GM19238 (cell line): ENCODE measurements around the gene TBC1D22A.

Experiments
- DNase-seq: peaks from one replicate; pipeline ENCODE4 v3.0.0; 2011; ENCODE audit warnings: low spot score; ENCODE audit not compliant: insufficient read length

TBC1D22A gene

GRCh38 chr22:47029244-47030074 lies 267.0 kb downstream of the TBC1D22A start:
- no peak for DNase-seq

- DNase-seq, result no peak
Measured at GRCh38 chr22:47030143-47030661, 267.8 kb downstream of the TBC1D22A start.

DNA sequence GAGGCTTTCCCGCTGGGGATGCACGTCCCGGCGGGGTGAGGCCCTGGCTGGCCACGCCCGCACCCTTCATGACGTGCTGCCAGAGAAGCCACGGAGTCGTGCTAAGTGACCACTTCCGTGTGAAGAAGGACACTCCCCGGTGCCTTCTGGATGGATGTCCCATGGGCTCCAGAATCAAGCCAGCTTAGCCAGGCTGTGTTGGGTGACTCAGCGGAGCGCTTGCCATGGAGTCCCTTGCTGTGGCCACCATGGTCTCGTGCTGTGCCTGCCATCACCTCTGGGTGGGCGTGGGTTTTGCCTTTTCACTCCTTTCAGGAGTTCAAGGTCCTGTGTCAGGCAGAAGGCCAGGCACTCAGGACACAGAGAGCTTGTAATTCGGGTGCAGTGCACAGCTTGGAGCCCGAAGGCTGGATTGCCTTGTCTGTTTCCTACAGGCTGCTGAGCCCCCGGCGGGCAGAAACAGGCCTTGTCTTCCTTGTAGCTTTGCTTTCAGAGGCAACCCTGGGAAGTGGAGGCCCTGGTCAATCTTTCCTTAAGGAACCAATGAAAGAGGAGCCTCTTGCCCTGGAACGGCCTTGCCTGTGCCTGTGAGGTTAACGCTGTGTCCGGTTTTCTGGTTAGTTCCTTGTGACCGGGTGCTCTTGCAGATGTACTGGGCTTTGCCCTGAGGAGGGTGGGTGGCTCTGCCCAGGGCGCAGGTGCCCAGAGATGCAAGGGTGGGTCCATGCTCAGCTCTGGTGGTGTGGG lies 268.6 kb downstream of the TBC1D22A start:
- no peak for DNase-seq

DNA sequence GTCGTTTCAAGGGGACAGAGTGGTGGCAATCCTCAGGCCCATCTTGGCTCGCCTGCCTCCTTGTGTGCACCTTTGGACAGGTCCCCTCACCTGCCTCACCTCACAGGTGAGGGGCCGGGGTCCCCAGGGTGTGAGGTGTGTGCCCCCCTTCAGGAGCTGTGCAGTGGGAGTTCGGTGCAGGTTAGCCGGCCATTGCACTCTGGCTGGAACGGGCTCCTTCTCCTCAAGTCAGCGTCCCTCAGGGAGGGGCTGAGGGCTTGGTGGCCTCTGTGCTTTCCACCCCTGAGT lies 269.1 kb downstream of the TBC1D22A start:
- no peak for DNase-seq

DNA sequence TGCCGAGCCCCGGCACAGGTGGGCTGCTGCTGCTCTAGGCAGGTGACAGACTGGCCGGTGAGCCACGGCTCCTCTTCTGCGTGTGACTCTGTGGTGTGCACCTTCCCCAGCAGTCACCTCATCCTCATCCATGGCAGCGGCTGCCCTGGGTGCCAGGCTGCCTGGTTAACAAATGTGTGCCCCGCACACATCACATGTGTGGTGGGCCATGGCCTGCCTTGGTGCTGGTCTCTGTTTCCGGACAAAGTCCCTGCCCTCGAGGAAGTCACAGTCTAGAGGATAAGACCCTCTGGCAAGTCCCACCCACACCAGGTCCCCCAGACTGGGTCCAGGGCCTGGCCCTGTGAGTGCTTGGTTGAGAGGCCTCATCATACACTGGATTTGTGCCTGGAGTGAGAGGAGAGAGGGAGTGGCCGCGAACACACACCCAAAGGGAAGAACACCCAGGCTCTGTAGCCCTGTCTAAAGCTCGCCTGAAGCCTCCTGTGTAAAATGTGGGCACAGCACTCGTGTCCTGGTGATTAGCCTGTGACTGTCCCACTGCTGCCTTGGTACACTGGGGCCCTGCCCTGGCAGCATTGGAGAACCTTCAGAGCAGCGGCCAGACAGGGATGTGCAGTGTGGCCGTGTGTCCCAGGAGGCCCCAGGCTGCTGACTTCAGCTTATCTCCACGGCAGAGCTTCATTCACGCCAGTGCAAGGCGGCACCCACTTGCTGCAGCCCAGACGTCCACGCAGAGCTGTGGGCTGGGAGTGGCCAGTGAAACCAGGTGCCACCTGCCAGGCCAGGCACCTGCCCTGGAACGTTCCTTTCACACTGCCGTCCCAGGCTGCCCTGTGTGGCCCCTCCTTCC lies 269.9 kb downstream of the TBC1D22A start:
- DNase-seq, result no peak

- DNase-seq, result no peak
Measured at GRCh38 chr22:47032956-47033647, 270.7 kb downstream of the TBC1D22A start.

- DNase-seq, result no peak
Measured at GRCh38 chr22:47033648-47034000, 271.2 kb downstream of the TBC1D22A start.

DNA sequence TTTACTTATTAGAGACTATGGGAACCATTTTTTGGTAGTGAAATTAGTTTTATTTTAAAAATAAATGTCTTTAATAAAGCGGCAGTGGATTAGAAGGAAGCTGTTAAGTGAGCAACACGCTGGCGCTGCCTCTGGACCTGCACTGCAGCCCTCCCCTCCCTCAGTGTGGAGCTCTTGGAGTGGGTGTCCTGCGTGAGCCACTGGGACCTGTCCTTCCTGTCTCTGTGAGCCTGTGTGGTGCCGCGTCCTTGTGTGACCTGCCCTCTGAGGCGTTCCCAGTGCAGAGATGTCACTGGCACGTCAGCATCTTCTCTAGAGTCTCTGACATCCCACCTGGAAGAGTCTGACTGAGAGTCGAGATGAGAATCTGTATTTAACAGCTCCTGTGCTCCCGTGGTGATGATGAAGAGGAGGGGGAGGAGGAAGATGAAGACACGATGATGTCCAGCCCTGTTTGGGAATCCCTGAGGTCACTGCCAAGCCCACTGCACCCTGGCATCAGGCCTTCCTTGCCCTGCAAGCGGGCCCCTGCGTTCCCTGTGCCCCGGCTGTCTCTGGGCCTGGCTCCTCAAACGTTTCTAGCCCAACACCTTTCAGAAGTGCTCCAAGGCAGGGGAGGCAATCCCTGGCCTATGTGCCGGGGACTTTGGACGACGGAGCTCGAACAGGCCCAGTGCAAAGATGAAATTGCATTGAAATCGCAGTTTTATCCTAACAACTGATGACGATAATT lies 271.8 kb downstream of the TBC1D22A start:
- DNase-seq, result no peak

GRCh38 chr22:47034905-47035419 lies 272.5 kb downstream of the TBC1D22A start:
- no peak for DNase-seq

DNA sequence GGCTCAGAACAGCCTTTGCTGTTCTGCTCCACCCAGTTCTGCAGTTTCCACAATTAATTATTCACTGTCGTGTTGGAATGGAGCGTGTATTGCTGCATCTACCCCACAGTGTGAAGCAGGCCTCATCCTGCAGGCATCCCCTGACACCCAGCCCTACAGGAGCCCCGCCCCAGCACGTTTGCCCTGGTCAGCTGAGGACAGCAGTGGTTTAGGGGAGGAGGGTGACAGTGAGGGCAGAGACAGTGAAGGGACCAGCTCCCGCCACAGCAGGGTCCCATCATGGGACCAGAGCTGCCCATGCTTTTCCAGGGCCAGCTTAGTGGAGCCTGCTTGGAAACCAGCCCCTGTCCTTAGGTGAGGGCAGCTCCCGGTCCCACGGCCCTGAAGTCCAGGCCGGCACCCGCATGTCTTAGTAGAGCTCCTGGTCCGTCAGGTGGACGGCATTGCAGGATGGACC lies 273.0 kb downstream of the TBC1D22A start:
- DNase-seq, result no peak

DNA sequence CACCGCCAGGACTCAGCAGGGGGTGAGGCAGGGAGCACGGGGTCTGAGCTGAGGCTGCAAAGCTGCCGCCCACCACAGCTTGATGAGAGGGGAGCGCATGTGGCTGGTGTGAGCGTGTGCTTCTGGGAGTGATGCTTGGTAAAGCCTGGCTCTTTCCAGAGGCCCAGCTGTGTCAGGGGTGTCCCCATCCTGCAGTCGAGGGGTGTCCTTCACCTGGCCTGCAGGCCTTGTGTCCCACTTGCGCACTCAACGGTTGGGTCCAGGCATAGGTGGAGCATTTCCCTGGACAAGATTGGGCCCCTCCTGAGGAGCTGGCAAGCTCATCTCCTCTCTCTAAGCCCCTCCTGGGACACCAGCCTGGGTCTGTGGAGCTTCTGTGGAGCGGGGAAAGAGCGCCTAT lies 273.9 kb downstream of the TBC1D22A start:
- no peak for DNase-seq

DNA sequence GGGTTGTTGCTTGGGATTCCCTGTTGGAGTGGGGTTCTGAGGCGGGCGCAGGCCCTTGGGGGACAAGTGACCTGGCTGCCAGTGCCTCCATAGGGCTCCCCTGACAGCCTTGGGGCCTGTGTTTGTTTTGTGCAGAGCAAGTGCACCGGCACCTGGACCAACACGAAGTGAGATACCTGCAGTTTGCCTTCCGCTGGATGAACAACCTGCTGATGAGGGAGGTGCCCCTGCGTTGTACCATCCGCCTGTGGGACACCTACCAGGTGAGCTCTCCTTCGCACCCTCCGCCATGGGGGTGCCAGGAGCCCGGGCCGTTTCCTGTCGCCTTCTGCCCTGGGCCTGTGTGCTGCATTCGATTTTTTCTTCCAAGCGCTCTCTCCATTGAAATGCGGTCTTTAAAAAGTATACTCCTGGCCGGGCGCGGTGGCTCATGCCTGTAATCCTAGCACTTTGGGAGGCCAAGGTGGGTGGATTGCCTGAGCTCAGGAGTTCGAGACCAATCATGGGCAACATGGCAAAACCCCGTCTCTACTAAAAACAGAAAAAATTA lies 274.6 kb downstream of the TBC1D22A start:
- DNase-seq, result no peak

DNA sequence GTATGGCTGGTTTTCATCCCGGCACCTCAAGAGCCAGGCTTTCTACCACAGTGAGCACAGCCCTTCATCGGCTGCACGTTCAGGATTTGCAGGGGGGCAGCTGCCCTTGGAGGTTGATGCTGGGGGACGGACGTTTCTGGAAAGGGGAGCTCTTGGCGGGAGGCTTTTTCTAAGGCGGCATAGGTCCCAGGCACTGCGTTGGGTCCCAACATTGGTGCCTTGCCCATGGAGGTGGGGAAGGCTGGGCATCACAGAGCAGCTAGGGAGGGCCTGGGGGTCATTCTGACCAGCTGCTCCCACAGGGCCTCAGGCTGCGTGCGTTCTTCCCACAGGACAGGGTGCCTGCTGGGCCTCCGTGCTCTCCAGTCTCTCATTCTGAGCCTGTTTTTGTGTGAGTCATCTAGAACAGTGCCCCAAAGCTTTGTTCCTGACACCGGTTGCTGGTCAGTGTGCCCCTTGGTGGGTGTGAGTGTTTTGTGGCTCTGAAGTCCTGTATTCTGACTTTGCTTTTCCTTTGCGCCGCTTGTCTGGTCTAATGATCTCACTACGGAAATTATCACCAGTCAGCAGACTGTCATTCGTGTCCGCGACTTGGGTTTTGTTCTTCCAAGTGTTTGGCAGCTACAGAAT lies 275.9 kb downstream of the TBC1D22A start:
- no peak for DNase-seq

GRCh38 chr22:47039356-47039755 lies 276.9 kb downstream of the TBC1D22A start:
- no peak for DNase-seq

DNA sequence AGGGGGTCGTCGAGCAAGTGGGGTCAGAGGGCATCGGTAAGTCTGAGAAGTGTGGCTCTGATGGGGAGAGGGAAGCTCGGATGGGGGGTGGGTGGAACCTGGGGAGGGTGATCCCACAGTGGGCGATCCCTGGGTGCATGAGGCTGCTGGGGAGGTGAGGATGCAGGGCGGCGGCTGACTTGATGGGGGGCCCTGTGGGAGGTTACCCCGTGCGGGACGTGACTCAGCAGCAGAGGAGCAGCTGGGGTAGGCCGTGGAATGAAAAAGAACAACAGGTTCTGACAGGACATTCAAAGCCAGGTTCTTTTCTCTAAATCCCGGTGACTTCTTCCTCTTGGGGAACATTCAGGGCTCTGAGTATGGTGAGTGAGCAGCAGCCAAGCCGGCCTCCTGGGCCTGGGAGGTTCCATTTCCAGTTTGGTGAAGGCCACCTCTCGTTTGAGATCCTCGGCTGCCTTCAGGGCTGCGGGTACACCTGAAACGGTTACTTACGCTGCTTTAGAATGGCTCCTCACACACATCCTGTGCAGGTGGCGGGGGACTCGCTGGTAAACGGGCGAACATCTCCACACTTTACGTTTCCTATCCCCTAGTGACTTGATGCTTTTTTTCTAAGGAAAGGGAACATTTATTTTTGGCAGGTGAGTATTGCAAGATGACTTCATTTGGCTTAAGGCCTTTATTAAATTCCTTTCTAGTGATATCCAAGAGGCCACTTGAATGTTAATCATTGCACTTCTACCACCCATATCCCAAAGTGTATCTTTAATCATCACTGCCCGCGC lies 278.2 kb downstream of the TBC1D22A start:
- no peak for DNase-seq

- no peak for DNase-seq
Measured at GRCh38 chr22:47041271-47042115, 279.0 kb downstream of the TBC1D22A start.

DNA sequence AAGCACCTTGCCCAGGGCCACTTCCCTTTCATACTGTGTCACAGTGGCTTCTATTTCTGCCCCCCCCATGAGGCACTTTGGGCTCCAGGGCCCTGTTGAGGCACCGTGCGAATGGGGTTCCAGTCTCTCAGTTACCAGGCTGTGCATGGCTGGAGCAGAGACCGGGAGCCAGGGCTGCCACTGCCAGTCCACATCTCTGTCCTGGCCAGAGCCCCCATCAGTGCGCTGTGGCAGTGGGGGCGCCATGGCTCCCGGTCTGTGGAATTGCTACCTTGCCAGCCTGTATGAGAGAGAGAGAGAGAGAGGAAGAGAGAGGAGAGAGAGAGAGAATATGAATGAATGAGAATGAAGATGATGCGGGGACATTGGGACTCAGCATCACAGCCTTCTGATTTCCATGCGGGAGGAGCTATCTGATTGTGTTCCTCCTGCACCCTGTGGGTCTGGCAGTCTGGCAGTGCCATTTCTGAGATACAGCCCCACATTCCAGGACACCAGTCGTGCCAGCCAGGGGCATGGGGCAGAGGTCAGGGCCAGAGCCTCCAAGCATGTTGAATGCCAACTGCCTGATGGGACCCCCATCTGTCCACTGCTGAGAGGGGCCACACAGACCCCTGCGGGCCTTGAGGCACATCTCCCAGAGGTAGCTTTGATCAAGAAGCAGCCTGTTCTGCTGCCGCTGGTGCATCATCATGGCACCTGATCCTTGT lies 279.8 kb downstream of the TBC1D22A start:
- DNase-seq, result no peak
